ENCODE data around the gene FBH1.

- TF ChIP-seq POLR2A (IDR thresholded peaks at IDR 0.05) (no peak), CTCF (IDR thresholded peaks at IDR 0.05) (no peak), EP300 (IDR thresholded peaks at IDR 0.05) (no peak)
Measured at GRCh38 chr10:5858811-5859210, 31.2 kb upstream of the FBH1 start.
